ENCODE measurements around the gene HSFX1.
"Not testable (repeated sequence)": the region's sequence is repeated elsewhere in the genome, so short reads cannot be mapped to it uniquely, and the experiment has no call there.

HSFX1 gene, protein sequence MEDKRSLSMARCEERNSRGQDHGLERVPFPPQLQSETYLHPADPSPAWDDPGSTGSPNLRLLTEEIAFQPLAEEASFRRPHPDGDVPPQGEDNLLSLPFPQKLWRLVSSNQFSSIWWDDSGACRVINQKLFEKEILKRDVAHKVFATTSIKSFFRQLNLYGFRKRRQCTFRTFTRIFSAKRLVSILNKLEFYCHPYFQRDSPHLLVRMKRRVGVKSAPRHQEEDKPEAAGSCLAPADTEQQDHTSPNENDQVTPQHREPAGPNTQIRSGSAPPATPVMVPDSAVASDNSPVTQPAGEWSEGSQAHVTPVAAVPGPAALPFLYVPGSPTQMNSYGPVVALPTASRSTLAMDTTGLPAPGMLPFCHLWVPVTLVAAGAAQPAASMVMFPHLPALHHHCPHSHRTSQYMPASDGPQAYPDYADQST

DNA sequence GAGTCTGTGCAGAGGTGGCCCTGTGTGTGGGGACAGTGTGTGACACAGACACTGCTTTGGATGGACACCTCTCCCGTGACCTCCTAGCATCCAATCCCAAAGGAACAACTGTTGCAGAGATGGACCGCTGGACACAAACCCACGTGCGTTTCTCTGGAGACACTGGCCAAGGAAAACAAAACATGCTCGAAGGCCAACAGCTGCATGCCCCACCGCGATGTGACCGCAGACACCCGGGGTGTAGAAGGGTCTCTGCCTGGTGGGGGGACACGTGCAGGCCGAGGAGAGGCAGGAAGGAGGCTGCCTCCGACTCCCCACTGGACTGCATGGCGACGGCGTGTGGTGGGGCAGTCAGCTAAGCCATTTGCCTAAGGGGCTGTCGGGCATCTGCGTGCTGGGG is at the start of gene HSFX1:
Gene HSFX1 (plus strand): TSS at position 301 of the 400 bp plus-strand sequence. CDS start 614 bp downstream, outside the sequence.
- DNase-seq (ENCODE audit: low read depth in 2 of 2), result not testable (repeated sequence)

- DNase-seq (ENCODE audit: low read depth in 2 of 2), result not testable (repeated sequence)
Observed at GRCh38 chrX:149727308-149727707, 46.6 kb upstream of the HSFX1 start.

- DNase-seq (ENCODE audit: low read depth in 2 of 2), result not testable (repeated sequence)
Observed at GRCh38 chrX:149742269-149742668, 31.6 kb upstream of the HSFX1 start.

GRCh38 chrX:149746390-149747007 is 27.4 kb upstream of the HSFX1 start:
- DNase-seq (ENCODE audit: low read depth in 2 of 2), result not testable (repeated sequence)

- DNase-seq (ENCODE audit: low read depth in 2 of 2), result no peak
Observed at GRCh38 chrX:149757206-149758067, 16.4 kb upstream of the HSFX1 start.

- DNase-seq (ENCODE audit: low read depth in 2 of 2), result no peak
Observed at GRCh38 chrX:149758068-149758714, 15.7 kb upstream of the HSFX1 start.

- DNase-seq (ENCODE audit: low read depth in 2 of 2), result not testable (repeated sequence)
Observed at GRCh38 chrX:149758715-149759078, 15.2 kb upstream of the HSFX1 start.

DNA sequence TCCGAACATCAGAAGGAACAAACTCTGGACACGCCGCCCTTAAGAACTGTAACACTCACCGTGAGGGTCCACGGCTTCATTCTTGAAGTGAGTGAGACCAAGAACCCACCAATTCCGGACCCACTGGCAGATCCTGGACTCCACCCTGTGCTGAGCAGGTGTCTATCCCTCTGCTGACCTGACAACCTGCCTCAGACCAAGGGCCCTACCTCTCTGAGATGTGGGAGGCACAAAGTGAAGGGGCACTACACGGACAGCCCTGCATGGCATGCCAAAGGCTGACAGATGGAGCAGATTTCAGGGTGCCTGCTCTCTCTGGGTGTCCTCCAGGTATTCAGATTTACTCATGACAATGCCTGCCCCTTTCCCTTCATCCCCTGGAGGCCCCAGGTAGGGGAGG is 14.0 kb upstream of the HSFX1 start:
- DNase-seq (ENCODE audit: low read depth in 2 of 2), result no peak

DNA sequence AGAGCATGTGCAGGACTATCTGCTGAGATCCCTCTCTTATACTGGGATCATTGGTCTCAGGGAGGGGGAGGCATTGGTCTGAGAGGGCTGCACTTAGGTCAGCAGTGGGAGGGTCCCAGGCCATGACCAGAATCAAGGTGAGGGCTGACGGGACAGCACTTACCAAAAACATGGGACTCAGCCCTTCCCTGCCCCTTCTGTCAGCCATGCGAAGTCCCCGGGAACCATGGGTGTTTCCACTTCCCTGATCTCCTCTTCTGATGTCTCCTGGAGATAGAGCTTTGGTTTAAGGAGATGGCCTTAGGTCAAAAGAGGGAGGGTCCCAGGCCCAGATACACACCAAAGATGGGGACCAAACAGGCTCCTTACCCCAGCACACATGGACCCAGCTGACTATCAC is 12.9 kb upstream of the HSFX1 start:
- no peak for DNase-seq (ENCODE audit: low read depth in 2 of 2)

DNA sequence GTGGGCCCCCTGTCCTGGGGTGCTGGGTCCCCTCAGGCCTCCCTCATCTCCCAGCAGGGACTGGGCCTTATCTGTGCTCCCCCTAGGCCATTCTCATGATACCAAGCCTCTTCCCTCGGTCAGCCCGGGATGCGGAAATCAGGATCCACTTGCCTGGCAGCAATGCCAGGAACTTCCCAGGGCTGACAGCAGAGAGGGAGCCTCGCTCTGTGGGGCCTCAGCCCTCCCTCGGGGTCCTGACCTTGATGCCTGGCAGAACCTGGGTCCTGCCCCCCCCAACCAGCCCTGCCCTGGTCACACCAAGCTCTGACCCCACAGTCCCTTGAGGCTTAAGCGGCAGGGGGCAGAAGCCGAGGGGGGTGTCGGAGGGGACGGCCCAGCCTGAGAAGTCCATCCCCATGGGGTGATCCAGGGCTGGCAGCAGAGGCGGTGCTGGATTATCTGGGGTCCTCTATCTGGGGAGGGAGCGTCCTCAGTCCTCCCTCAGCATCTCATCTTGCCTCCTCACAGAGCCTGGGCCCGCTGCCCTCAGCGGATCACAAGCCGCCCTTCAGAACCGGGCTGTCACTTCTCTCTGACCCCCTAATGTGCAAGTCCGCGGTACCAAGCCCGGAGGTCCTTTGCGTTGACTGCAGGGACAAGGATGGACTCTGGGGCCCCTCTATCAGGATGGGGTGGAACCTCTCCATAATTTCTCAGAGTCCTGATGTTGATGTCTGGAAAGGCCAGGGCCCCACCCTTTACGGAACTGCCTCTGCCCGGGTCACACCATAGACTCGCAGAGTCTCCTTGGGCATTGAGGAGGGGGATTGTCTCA is 11.8 kb upstream of the HSFX1 start:
- DNase-seq (ENCODE audit: low read depth in 2 of 2), result not testable (repeated sequence)

DNA sequence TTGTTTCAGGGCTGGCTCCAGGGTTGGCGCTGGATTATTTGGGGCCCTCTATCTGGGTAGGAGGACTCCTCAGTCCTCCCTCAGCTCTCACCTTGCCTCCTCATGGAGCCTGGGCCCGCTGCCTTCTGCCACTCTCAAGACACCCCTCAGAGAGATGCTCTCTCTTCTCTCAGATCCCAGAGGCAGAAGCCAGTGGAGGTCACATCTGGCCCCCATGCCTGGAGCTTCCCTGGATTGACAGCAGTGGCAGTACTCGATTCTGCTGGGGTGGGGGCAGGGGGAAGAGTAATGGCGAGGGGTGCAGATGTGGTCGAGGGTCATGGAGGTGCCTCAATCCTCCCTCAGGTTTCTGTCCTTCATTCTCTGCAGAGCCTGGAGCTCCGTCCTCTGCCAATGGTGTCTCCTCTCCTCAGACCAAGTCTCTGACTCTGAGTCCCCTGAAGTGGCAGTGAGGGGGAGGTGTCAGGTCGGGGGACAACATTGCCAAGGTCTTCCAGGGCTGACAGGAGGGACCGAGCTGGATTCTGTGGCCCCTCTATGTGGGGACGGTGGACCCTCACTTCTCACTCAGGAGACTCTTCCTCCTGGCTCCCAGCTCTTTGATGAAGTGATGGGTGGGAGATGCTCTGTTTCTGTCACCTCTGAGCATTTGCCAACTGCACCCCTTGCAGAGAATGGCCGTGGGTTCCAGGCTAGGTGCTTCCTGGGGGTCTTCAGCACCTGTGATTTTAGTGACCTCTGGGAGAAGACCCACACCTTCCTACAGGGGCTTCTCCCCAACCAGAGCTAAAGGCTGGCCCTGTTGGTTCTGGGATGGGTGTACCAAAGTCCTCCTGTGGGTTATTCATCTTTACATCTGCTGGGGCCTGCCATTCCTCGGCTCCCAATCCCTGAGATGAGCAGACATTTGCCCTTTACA is 10.9 kb upstream of the HSFX1 start:
- no peak for DNase-seq (ENCODE audit: low read depth in 2 of 2)

DNA sequence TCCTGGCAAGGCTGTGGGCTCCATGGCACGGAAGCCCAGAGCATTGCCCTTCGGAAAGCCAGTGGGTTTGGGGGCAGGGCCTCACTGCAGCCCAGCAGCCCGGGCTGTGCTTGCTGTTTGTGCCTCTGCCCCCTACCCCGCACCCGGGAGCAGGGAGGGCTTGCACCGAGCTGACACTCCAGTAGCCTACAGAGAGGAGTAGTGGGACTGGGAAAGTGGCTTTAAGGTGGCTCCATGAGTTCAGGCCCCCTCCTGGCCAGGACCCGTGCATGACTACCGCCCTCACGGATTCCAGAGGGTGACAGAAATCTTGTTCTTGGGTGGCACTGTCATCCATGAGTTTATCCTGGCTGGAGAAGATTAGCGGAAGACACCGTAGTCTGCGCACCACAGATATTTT is 3.5 kb upstream of the HSFX1 start:
- not testable (repeated sequence) for DNase-seq (ENCODE audit: low read depth in 2 of 2)

DNA sequence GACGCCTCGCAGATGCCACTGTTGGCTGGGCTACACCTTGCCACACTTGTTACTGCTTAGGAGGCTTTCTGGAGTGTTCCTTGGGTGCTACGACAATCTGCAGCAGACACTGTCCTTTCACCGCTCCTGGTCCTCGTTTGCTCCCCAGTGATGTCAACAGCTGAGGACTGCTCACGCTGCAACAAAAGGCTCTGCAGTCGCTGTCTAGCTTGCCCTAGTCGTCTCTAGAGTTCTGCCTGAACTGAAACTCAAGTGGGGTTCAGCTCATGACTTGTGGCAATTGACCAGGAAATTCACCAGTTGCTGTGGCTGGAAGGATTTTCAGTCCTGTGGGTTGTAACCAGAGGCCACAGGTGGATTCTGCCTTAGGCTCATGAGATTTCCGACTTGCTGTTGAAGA is 842 bp upstream of the HSFX1 start:
- DNase-seq (ENCODE audit: low read depth in 2 of 2), result not testable (repeated sequence)

DNA sequence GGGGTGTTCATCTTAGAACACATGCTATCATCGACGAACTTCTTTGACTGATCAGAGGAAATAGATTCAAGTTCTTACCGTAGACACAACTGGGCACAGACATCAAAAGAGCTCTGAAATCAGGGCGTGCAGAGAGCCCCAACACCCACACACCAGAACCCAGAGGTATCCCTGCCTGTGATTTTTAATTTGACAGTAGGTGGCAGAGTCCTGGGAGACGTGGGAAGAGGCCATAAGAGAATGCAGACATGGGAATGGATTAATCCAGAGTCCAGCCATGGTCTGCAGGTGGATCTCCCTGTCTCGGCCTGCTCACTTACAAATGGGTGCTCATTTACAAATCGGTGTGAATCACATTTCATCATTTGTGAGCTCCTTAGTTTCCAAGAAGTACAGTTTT is 4.1 kb downstream of the HSFX1 start:
- DNase-seq (ENCODE audit: low read depth in 2 of 2), result not testable (repeated sequence)

- not testable (repeated sequence) for DNase-seq (ENCODE audit: low read depth in 2 of 2)
Observed at GRCh38 chrX:149781727-149782126, 7.9 kb downstream of the HSFX1 start, which contains the start of gene MAGEA9. Gene MAGEA9 (plus strand): TSS chrX:149781930. CDS start chrX:149786211, 4,281 bp downstream.

DNA sequence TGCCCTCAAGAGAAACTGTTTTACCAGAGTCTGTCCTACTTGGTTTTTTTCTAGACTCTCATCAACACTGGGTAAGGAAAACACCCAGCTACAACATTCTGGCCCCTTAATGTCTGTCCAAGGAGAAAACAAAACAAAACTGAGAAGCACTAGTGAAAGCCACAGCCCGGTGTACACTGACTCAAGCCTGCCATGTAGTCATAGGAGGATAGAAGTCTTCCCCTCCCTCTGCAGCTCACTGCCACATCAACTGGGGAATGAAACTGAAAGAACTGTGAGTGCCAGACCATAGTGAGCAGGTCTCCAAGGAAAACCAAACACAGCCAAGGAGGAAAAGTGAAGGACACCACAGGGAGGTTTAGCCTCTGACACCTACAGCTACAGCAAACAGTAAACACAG is 21.7 kb downstream of the HSFX1 start:
- not testable (repeated sequence) for DNase-seq (ENCODE audit: low read depth in 2 of 2)

- DNase-seq (ENCODE audit: low read depth in 2 of 2), result no peak
Observed at GRCh38 chrX:149799095-149799714, 25.3 kb downstream of the HSFX1 start.

- DNase-seq (ENCODE audit: low read depth in 2 of 2), result no peak
Observed at GRCh38 chrX:149799938-149800337, 26.1 kb downstream of the HSFX1 start.

DNA sequence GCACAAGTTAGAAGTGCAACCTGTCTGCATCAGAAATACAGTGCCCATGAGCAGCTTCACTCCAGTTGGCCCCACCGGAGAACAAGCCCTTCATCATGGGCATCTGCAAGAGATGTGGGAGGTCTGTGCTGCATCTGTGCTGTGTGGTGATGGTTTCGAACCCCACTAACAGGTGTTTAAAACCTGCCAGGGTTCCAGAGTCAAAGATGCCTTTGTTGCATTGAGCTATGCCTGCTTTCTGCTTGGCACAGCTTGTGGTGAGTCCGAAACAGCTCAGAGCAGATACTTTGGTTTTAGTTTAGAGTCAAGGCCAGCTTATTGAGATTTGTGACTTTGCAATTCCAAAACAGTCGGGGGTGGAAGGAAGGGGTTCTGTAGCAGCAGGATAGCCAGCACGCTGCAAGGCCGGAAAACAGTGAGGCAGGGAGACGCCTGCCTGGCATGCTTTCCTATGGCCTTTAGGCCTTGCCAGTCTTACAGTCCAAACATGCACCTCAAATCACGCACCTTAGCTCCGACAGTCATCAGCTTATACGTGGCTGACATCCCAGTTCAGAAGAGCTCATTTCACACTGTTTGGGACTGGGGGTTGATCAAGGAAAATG is 29.7 kb downstream of the HSFX1 start:
- no peak for DNase-seq (ENCODE audit: low read depth in 2 of 2)
